Fibroblast of lung (primary cell): ENCODE data around the gene DLGAP1.

Experiments
- EZH2 ChIP-seq: IDR thresholded peaks from 2 replicates; pipeline ENCODE4 v1.5.1; 2012; ENCODE audit warnings: low read length, control low read depth, mild to moderate bottlenecking; ENCODE audit errors: missing control alignments
- TF ChIP-seq, protein P1 (sequence below), 2 donors: IDR thresholded peaks in 1 of 2; conservative IDR thresholded peaks in 1 of 2; 1 replicate in 1 of 2; 2 replicates in 1 of 2; pipeline ENCODE4 v1.5.1; 2011 to 2012; ENCODE audit warnings: low read length in 2 of 2, control low read depth in 1 of 2, inconsistent platforms in 1 of 2, low read depth in 1 of 2, mild to moderate bottlenecking in 1 of 2

DNA sequence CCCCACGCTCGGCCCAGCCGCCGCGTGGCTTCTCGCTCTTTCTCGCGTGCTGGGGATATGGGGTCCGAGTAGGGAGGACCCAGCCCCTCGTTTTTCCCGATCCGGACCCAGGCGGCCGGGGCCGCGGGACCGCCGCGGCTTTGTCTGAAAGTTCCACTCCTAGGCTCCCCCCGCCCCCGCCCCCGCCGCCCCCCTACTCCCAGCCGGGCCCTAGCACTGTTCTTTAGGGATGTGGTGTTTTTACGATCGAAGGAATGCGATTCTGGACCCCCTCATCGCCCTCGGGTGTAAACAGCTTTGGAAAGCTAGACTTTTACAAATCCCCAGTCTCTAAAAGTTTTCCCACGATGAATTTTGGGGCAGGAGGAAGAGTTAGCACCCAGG is 1004.3 kb downstream of the DLGAP1 start:
- TF ChIP-seq EZH2, result no peak
- TF ChIP-seq, protein P1, sequence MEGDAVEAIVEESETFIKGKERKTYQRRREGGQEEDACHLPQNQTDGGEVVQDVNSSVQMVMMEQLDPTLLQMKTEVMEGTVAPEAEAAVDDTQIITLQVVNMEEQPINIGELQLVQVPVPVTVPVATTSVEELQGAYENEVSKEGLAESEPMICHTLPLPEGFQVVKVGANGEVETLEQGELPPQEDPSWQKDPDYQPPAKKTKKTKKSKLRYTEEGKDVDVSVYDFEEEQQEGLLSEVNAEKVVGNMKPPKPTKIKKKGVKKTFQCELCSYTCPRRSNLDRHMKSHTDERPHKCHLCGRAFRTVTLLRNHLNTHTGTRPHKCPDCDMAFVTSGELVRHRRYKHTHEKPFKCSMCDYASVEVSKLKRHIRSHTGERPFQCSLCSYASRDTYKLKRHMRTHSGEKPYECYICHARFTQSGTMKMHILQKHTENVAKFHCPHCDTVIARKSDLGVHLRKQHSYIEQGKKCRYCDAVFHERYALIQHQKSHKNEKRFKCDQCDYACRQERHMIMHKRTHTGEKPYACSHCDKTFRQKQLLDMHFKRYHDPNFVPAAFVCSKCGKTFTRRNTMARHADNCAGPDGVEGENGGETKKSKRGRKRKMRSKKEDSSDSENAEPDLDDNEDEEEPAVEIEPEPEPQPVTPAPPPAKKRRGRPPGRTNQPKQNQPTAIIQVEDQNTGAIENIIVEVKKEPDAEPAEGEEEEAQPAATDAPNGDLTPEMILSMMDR (conservative IDR thresholded peaks at IDR 0.05 in 1 of 2, IDR thresholded peaks at IDR 0.05 in 1 of 2; ENCODE audit: low read depth in 1 of 2, low read length in 2 of 2), result no peak
